ENCODE data around the gene SP110.

Gene SP110

GRCh38 chr2:230170532-230170931 lies 49.3 kb downstream of the SP110 start:
- peak; percentile 6 for DNase-seq (ENCODE audit: low spot score)

- no peak for DNase-seq (ENCODE audit: low spot score)
These were observed 53.1 kb downstream of the SP110 start for GRCh38 chr2:230166557-230167170.

GRCh38 chr2:230164139-230164538 lies 55.6 kb downstream of the SP110 start:
- DNase-seq (ENCODE audit: low spot score), result no peak

GRCh38 chr2:230162981-230163380 lies 56.8 kb downstream of the SP110 start:
- no peak for DNase-seq (ENCODE audit: low spot score)

- DNase-seq (ENCODE audit: low spot score), result no peak
These were observed 58.6 kb downstream of the SP110 start for GRCh38 chr2:230161184-230161583.

GRCh38 chr2:230160112-230160660 lies 59.6 kb downstream of the SP110 start:
- peak; percentile 31 for DNase-seq (ENCODE audit: low spot score)

GRCh38 chr2:230158468-230158867 lies 61.3 kb downstream of the SP110 start:
- DNase-seq (ENCODE audit: low spot score), result no peak

GRCh38 chr2:230156782-230157699 lies 62.7 kb downstream of the SP110 start:
- DNase-seq (ENCODE audit: low spot score), result no peak

- no peak for DNase-seq (ENCODE audit: low spot score)
These were observed 64.4 kb downstream of the SP110 start for GRCh38 chr2:230155359-230155758.

- no peak for DNase-seq (ENCODE audit: low spot score)
These were observed 66.3 kb downstream of the SP110 start for GRCh38 chr2:230153390-230153976.

- no peak for DNase-seq (ENCODE audit: low spot score)
These were observed 67.5 kb downstream of the SP110 start for GRCh38 chr2:230152334-230152733.

GRCh38 chr2:230144355-230144754 lies 75.4 kb downstream of the SP110 start:
- no peak for DNase-seq (ENCODE audit: low spot score)

GRCh38 chr2:230140667-230141066 lies 79.1 kb downstream of the SP110 start:
- DNase-seq (ENCODE audit: low spot score), result no peak

GRCh38 chr2:230137902-230138539 lies 81.8 kb downstream of the SP110 start:
- no peak for DNase-seq (ENCODE audit: low spot score)

- no peak for DNase-seq (ENCODE audit: low spot score)
These were observed 84.7 kb downstream of the SP110 start for GRCh38 chr2:230135130-230135525.

- no peak for DNase-seq (ENCODE audit: low spot score)
These were observed 85.2 kb downstream of the SP110 start for GRCh38 chr2:230134496-230135129.

- no peak for DNase-seq (ENCODE audit: low spot score)
These were observed 88.4 kb downstream of the SP110 start for GRCh38 chr2:230131366-230131765.

GRCh38 chr2:230130668-230131364 lies 89.0 kb downstream of the SP110 start:
- DNase-seq (ENCODE audit: low spot score), result no peak

GRCh38 chr2:230129343-230129742 lies 90.4 kb downstream of the SP110 start:
- no peak for DNase-seq (ENCODE audit: low spot score)

GRCh38 chr2:230128623-230129342 lies 91.0 kb downstream of the SP110 start:
- no peak for DNase-seq (ENCODE audit: low spot score)

Data from CD4-positive, alpha-beta T cell treated with Interleukin-6 at 100 ng/mL for 8 hours (primary cell).